ENCODE data around the gene ZBTB25.

Gene ZBTB25

GRCh38 chr14:64513271-64513670 is 9.6 kb upstream of the ZBTB25 start:
- no peak for DNase-seq

GRCh38 chr14:64510825-64511671 is 7.4 kb upstream of the ZBTB25 start:
- DNase-seq = peak; percentile 35

DNA sequence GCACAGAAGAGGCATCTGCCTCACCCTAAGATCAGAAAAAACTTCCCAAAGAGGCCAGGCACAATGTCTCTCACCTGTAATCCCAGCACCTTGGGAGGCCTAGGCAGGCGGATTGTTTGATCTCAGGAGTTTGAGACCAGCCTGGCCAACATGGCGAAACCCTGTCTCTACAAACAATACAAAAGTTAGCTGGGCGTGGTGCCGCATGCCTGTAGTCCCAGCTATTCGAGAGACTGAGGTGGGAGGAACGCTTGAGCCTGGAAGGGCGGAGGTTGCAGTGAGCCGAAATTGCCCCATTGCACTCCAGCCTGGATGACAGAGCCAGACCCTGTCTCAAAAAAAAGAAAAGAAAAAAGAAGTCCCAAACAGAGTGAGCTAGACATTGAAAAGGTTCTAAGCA is 5.4 kb upstream of the ZBTB25 start:
- no peak for DNase-seq

- DNase-seq = no peak
Measured at GRCh38 chr14:64508215-64508776, 4.7 kb upstream of the ZBTB25 start.

- DNase-seq = no peak
Measured at GRCh38 chr14:64507376-64508156, 3.9 kb upstream of the ZBTB25 start.

DNA sequence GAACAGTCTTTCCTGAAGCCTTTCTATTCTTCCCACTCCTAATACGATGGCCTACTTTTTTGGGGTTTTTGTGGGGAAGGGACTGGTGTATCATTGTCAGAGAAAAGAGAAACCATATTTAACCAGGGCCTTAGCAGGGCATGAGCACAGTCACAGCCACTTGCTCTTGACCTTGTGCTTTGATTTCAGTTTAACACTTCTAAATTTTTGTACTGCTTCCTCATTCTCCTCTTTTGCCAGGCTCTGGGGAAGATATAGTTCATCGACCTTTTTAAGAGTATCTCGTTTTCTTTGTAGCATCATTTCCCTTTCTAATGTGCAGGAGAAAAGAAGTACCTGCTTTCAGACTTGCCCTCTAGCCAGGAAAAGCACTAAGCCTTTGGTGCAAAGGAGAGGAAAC is 3.1 kb upstream of the ZBTB25 start:
- no peak for DNase-seq

DNA sequence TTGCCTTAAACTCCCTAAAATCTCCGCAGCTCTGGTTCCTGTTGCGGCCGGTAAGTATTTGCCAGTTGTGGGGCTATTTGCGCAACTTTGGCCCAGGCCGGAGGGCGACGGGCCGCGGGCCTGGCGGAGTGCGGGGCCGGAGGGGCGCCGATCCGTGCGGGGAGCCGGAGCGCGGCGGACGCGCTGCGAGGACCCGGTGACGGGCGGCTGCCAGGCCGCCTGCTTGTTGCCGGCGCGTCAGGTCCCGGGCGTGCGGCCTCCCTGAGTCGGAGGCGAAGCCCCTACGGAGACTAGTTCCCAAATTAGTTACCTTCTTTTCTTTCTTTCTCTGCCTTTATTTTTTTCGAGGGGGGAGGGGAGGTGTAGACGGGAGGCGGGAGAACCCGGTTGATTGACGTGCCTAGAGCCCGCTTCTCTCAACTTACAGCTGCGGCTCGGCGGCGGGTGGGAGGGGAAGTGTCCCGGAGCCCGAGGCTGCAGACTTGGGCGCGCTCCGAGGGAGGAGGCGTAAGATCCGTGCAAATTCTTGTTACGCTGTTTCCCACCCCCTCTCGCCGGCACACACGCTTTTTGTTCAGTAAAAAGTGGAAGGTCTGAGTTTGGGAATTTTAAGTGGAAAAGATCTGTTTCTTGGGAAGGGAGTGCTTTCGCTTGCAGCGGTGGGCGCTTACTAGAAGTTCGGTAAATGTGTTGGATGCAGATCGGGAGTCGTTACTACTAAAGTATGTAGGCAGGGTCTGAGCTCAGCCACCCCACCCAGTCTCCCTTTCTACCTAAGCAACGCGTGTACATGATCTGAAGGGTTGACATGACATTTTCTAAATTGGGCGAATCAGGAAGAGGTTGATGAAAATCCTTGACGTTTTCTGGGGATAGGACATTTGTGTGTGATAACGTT is 1.5 kb upstream of the ZBTB25 start:
- DNase-seq = peak; percentile 74

GRCh38 chr14:64504310-64504896 is 765 bp upstream of the ZBTB25 start, which contains the start of gene ZBTB1:
Gene ZBTB1 (plus strand): TSS chr14:64504770. CDS start chr14:64521505, 16,735 bp downstream.
- peak; percentile 75 for DNase-seq

- no peak for DNase-seq
Measured at GRCh38 chr14:64502887-64503433, 678 bp downstream of the ZBTB25 start.

GRCh38 chr14:64502456-64502855 is 1.2 kb downstream of the ZBTB25 start:
- DNase-seq = no peak

GRCh38 chr14:64501411-64502171 is 2.0 kb downstream of the ZBTB25 start:
- DNase-seq = no peak

- no peak for DNase-seq
Measured at GRCh38 chr14:64500088-64500487, 3.5 kb downstream of the ZBTB25 start.

DNA sequence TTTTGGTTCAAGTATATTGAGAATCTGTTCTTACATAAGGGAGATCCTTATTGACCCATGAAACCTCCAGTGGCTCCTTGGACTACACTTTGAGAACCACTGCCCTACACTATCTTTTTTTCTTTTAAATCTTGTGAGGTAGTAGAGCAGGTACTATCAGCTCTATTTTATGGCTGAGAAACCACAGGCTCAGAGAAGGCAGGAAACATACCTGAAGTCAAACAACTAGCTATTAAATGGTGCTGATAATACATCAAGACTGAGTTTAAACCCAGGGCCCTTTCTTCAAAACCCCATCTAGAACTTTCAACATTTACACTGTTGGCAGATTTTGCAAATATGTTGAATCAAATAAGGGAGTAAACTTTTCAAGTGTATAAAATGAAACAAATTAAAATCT is 6.9 kb downstream of the ZBTB25 start:
- DNase-seq = no peak

DNA sequence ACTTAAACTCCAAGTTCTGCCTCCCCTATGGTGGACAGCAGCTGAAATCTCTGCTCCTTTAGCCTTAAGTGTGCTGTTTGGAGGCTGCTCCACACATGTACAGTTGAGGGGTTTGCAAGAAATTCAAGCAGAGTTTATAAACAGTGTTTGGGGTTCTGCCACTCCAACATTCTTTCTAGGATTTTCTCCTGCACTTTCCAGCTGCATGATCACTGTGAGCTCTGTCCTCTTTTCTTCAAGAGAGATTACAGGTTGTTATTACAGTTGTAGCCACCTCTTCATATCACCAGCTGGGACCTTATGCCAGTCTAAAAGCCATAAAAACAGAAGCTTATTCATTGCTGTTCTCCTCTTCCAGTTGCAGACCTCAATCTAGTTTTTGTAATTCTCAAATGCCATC is 8.4 kb downstream of the ZBTB25 start:
- no peak for DNase-seq

GRCh38 chr14:64493455-64493854 is 10.2 kb downstream of the ZBTB25 start:
- DNase-seq = no peak

DNA sequence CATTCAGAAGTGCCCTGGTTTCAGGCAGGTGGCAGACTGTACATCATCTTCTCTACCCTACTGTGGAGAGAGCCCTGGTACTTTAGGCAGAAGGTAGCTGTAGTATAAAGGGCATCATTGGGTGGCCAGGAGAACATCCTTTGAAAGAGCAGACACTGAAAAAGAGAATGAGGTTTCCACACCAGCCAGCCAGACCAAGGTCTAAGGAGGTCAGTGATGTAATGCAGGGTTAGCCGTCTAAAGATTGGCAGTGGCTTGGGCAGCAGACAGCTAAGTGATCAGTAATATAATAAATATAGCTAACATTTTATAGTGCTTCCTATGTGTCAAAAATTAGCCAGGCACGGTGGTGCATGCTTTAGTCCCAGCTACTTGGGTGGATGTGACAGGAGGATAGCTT is 12.0 kb downstream of the ZBTB25 start:
- DNase-seq = no peak

GRCh38 chr14:64488590-64489099 is 15.0 kb downstream of the ZBTB25 start:
- no peak for DNase-seq

DNA sequence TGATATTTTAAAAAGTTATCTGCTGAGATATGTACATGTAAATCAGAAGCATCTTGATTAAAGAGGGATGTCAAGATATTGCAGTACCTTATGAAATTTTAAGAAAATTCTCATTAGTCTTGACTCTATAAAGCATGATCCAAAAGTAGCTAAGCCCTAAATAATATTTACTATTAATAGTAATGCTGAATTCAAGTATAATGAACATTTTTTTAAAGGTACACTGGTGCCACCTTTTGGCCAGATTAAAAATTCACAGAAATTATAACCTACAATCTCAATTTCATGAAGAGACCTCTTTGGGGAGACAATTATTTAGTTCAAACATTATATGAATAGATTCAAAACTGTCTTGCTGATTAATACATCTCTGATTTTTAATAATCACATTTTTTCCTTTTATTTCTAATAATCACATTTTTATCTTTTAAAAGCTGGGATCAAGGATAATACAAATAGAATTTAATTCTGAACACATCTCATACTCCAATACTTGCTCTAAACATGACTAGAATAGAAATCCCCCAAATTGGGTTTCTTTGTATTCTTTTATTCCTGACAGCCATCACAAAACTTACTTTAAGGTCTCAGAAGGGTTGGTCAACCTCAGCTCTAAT is 24.9 kb downstream of the ZBTB25 start:
- no peak for DNase-seq

GRCh38 chr14:64476438-64476837 is 27.2 kb downstream of the ZBTB25 start:
- no peak for DNase-seq

DNA sequence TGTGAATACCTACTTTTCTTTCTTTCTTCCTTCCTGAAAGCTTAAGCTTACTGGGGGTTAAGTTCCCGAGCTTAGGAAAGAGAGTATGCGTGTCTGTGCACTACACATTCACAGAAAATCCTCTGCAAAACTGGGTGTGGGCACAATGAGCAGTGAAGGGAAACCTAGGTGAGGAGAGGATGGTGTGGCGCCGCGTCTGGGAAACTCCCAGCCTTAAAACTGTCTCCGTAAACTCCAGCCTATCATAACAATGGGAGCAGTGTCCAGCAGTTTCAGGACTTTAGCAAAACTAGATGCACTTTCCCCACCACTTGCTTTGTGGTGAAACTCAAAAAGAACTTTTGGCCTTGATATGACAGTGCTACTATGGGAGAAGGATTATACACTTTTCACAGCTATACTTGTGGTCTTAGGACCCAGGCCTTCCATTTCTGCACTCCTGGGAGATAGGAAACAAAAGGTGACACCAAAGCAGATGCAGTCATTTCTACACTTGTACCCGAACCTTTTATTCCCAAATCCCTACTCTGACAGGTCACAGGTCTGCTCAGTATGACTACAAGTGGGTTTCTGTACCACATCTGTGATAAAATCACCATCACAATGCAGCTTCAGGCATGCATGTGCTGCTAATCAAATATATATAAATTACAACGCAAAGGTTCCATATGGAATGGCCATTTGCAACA is 27.9 kb downstream of the ZBTB25 start:
- DNase-seq = no peak
